ENCODE measurements around the gene LRRFIP1.
A peak's percentile ranks its signal among the peaks of the same experiment; 100 is the strongest.

Gene LRRFIP1

GRCh38 chr2:237691029-237691907 lies 63.9 kb downstream of the LRRFIP1 start:
- DNase-seq = no peak

GRCh38 chr2:237691908-237692600 lies 64.7 kb downstream of the LRRFIP1 start:
- DNase-seq = peak; percentile 94

GRCh38 chr2:237692601-237693290 lies 65.4 kb downstream of the LRRFIP1 start:
- DNase-seq = no peak

- DNase-seq = no peak
Observed at GRCh38 chr2:237693291-237693994, 66.1 kb downstream of the LRRFIP1 start.

GRCh38 chr2:237694415-237695194 lies 67.2 kb downstream of the LRRFIP1 start:
- no peak for DNase-seq

GRCh38 chr2:237695201-237695780 lies 67.9 kb downstream of the LRRFIP1 start:
- DNase-seq = no peak

GRCh38 chr2:237696461-237696860 lies 69.1 kb downstream of the LRRFIP1 start:
- no peak for DNase-seq

- DNase-seq = no peak
Observed at GRCh38 chr2:237697586-237698357, 70.4 kb downstream of the LRRFIP1 start.

GRCh38 chr2:237698358-237698694 lies 70.9 kb downstream of the LRRFIP1 start:
- no peak for DNase-seq

GRCh38 chr2:237699870-237700511 lies 72.6 kb downstream of the LRRFIP1 start:
- no peak for DNase-seq

GRCh38 chr2:237700512-237701032 lies 73.2 kb downstream of the LRRFIP1 start:
- DNase-seq = peak; percentile 46

- DNase-seq = no peak
Observed at GRCh38 chr2:237701033-237701858, 73.9 kb downstream of the LRRFIP1 start.

- DNase-seq = no peak
Observed at GRCh38 chr2:237701859-237702390, 74.5 kb downstream of the LRRFIP1 start.

GRCh38 chr2:237702441-237703391 lies 75.3 kb downstream of the LRRFIP1 start:
- no peak for DNase-seq

GRCh38 chr2:237704501-237705434 lies 77.4 kb downstream of the LRRFIP1 start:
- DNase-seq = no peak

GRCh38 chr2:237706257-237706656 lies 78.9 kb downstream of the LRRFIP1 start:
- no peak for DNase-seq

GRCh38 chr2:237708065-237708398 lies 80.6 kb downstream of the LRRFIP1 start:
- DNase-seq = no peak

All from activated gamma-delta T cell treated with Interleukin-2 at 50 U/mL for 16 hours (primary cell).